IMR-90 (cell line): ENCODE measurements around the gene ABO. TPM values are rescaled to one million over a fixed set of nuclear protein-coding genes. Genes with fewer than 3 reads are reported as not detected.

Experiments used
- ATAC-seq: fragments of 200-7000 bp; cut with Tn5 transposase; 2 replicates; pipeline ENCODE4 v1.9.1; 2020; ENCODE audit warnings: low read depth, mild to moderate bottlenecking, moderate library complexity
- BruUV-seq: library from RNA; stranded (reverse); fragments of 400-500 nt; replicated peaks from 2 replicates; lab custom pipeline; 2021; lab: Mats Ljungman, UMichigan
- CTCF ChIA-PET: fragments of 300-600 bp; formaldehyde crosslinking; extraction: SDS; loops from one replicate; lab custom pipeline; 2021; ENCODE audit warnings: antibody characterized with exemption; lab: Yijun Ruan, JAX
- POLR2A ChIA-PET: fragments of 300-600 bp; sonication (Branson Sonifier 250); formaldehyde crosslinking; loops from one replicate; lab custom pipeline; 2022; ENCODE audit warnings: antibody characterized with exemption; ENCODE audit not compliant: unreplicated experiment; lab: Charles Lee
- DNase-seq: peaks from one replicate; pipeline ENCODE4 v3.0.0; 2013
- H2AFZ ChIP-seq: replicated peaks from 2 replicates; pipeline ENCODE3; 2013; ENCODE audit warnings: low read length, mild to moderate bottlenecking; ENCODE audit not compliant: poor library complexity
- H2AK5ac ChIP-seq: 2 replicates; pipeline ENCODE4 v1.6.1; 2013; ENCODE audit warnings: low read depth, low read length, inconsistent platforms
- H2AK9ac ChIP-seq: replicated peaks from 2 replicates; pipeline ENCODE3; 2013; ENCODE audit warnings: mild to moderate bottlenecking, low read depth, low read length, moderate library complexity; ENCODE audit not compliant: poor library complexity
- H2BK120ac ChIP-seq: 2 replicates; pipeline ENCODE4 v1.6.1; 2013; ENCODE audit warnings: low read depth, low read length, inconsistent platforms
- H2BK15ac ChIP-seq: 3 replicates; pipeline ENCODE4 v1.6.1; 2013; ENCODE audit warnings: low read depth, low read length, inconsistent platforms
- H2BK20ac ChIP-seq: 2 replicates; pipeline ENCODE4 v1.6.1; 2013; ENCODE audit warnings: low read depth, mild to moderate bottlenecking, inconsistent platforms, low read length, moderate library complexity
- H2BK5ac ChIP-seq: 2 replicates; pipeline ENCODE4 v1.6.1; 2013; ENCODE audit warnings: mild to moderate bottlenecking, low read depth, low read length, inconsistent platforms; ENCODE audit not compliant: poor library complexity, severe bottlenecking
- H3K14ac ChIP-seq: replicated peaks from 2 replicates; pipeline ENCODE4 v1.6.1; 2013; ENCODE audit warnings: low read depth, low read length, inconsistent platforms
- H3K18ac ChIP-seq: 2 replicates; pipeline ENCODE4 v1.6.1; 2013; ENCODE audit warnings: low read depth, low read length, control low read depth
- H3K23ac ChIP-seq: 2 replicates; pipeline ENCODE4 v1.6.1; 2013; ENCODE audit warnings: low read depth, low read length, inconsistent platforms
- H3K27ac ChIP-seq: 2 replicates; pipeline ENCODE4 v1.5.1; 2013; ENCODE audit warnings: mild to moderate bottlenecking, control low read depth, low read length; ENCODE audit not compliant: insufficient read depth
- H3K27me3 ChIP-seq: 2 replicates; pipeline ENCODE4 v1.6.1; 2013; ENCODE audit warnings: low read length; ENCODE audit not compliant: control insufficient read depth, insufficient read depth
- H3K36me3 ChIP-seq: 2 replicates; pipeline ENCODE4 v1.6.1; 2013; ENCODE audit warnings: low read length, mixed read lengths; ENCODE audit not compliant: control insufficient read depth, insufficient read depth
- H3K4ac ChIP-seq: 2 replicates; pipeline ENCODE4 v1.6.1; 2013; ENCODE audit warnings: low read depth, low read length, inconsistent platforms
- H3K4me1 ChIP-seq: 2 replicates; pipeline ENCODE4 v1.6.1; 2013; ENCODE audit warnings: low read length, mixed read lengths; ENCODE audit not compliant: control insufficient read depth, insufficient read depth
- H3K4me2 ChIP-seq: 2 replicates; pipeline ENCODE4 v1.6.1; 2013; ENCODE audit warnings: low read depth, mild to moderate bottlenecking, control low read depth, low read length, moderate library complexity
- H3K4me3 ChIP-seq: 2 replicates; pipeline ENCODE4 v1.5.1; 2013; ENCODE audit warnings: low read depth, mild to moderate bottlenecking, control low read depth, low read length, moderate library complexity; ENCODE audit not compliant: insufficient read depth
- H3K56ac ChIP-seq: 2 replicates; pipeline ENCODE4 v1.6.1; 2013; ENCODE audit warnings: low read length, inconsistent platforms; ENCODE audit not compliant: insufficient read depth; ENCODE audit errors: extremely low read depth
- H3K79me1 ChIP-seq, 2 experiments: 2 replicates each; pipeline ENCODE4 v1.6.1; 2013; ENCODE audit warnings: low read length in 2 of 2, inconsistent platforms in 1 of 2, low read depth in 1 of 2
- H3K9ac ChIP-seq: 2 replicates; pipeline ENCODE4 v1.6.1; 2013; ENCODE audit warnings: low read depth, low read length, control low read depth
- H3K9me1 ChIP-seq: 2 replicates; pipeline ENCODE4 v1.6.1; 2013; ENCODE audit warnings: low read length, inconsistent platforms; ENCODE audit not compliant: insufficient read depth
- H3K9me3 ChIP-seq: 2 replicates; pipeline ENCODE4 v1.6.1; 2013; ENCODE audit warnings: low read length; ENCODE audit not compliant: control insufficient read depth, insufficient read depth
- H4K20me1 ChIP-seq: 2 replicates; pipeline ENCODE4 v1.6.1; 2013; ENCODE audit warnings: low read length, inconsistent platforms; ENCODE audit not compliant: insufficient read depth
- H4K5ac ChIP-seq: 2 replicates; pipeline ENCODE4 v1.6.1; 2013; ENCODE audit warnings: mild to moderate bottlenecking, low read depth, low read length, control low read depth
- H4K8ac ChIP-seq, 2 experiments: 2 replicates each; pipeline ENCODE4 v1.6.1; 2013; ENCODE audit warnings: low read depth in 2 of 2, low read length in 2 of 2, control low read depth in 1 of 2, inconsistent platforms in 1 of 2
- H4K91ac ChIP-seq: 2 replicates; pipeline ENCODE4 v1.6.1; 2013; ENCODE audit warnings: low read depth, low read length, inconsistent platforms; ENCODE audit not compliant: insufficient read depth
- BHLHE40 ChIP-seq: fragments of 150-350 bp; IDR thresholded peaks from 2 replicates; pipeline ENCODE4 v1.6.1; 2016; ENCODE audit warnings: mild to moderate bottlenecking, low read depth, low read length
- CEBPB ChIP-seq: IDR thresholded peaks from 2 replicates; pipeline ENCODE4 v1.6.1; 2012; ENCODE audit warnings: low read depth, low read length, improper control_type of control experiment
- CHD1 ChIP-seq: IDR thresholded peaks from 2 replicates; pipeline ENCODE4 v1.6.1; 2012; ENCODE audit warnings: low read depth, low read length, improper control_type of control experiment
- CTCF ChIP-seq: conservative IDR thresholded peaks from 2 replicates; pipeline ENCODE4 v1.5.1; 2012; ENCODE audit warnings: mild to moderate bottlenecking, low read depth, low read length, improper control_type of control experiment
- FOS ChIP-seq: fragments of 150-350 bp; IDR thresholded peaks from 2 replicates; pipeline ENCODE4 v1.6.1; 2016; ENCODE audit warnings: low read depth, low read length
- MAFK ChIP-seq: IDR thresholded peaks from 2 replicates; pipeline ENCODE4 v1.6.1; 2012; ENCODE audit warnings: low read depth, low read length, improper control_type of control experiment
- MAZ ChIP-seq: IDR thresholded peaks from 2 replicates; pipeline ENCODE4 v1.6.1; 2012; ENCODE audit warnings: low read depth, mild to moderate bottlenecking, low read length, improper control_type of control experiment, moderate library complexity, borderline replicate concordance
- MXI1 ChIP-seq: IDR thresholded peaks from 2 replicates; pipeline ENCODE4 v1.6.1; 2012; ENCODE audit warnings: low read depth, mild to moderate bottlenecking, low read length, moderate library complexity, borderline replicate concordance
- NFE2L2 ChIP-seq: fragments of 150-350 bp; IDR thresholded peaks from 2 replicates; pipeline ENCODE4 v1.6.1; 2016; ENCODE audit warnings: low read depth, mild to moderate bottlenecking, low read length
- POLR2A ChIP-seq: IDR thresholded peaks from 2 replicates; pipeline ENCODE4 v1.6.1; 2012; ENCODE audit warnings: mild to moderate bottlenecking, low read depth, low read length
- RAD21 ChIP-seq: IDR thresholded peaks from 2 replicates; pipeline ENCODE4 v1.6.1; 2012; ENCODE audit warnings: low read length, improper control_type of control experiment
- RCOR1 ChIP-seq: IDR thresholded peaks from 2 replicates; pipeline ENCODE4 v1.6.1; 2012; ENCODE audit warnings: mild to moderate bottlenecking, low read length, improper control_type of control experiment; ENCODE audit not compliant: insufficient replicate concordance
- RFX5 ChIP-seq: IDR thresholded peaks from 2 replicates; pipeline ENCODE4 v1.8.0; 2012; ENCODE audit warnings: low read depth, mild to moderate bottlenecking, low read length, moderate library complexity
- SMC3 ChIP-seq: fragments of 150-350 bp; IDR thresholded peaks from 2 replicates; pipeline ENCODE4 v1.6.1; 2016; ENCODE audit warnings: low read depth, mild to moderate bottlenecking, antibody characterized with exemption, low read length, moderate library complexity
- USF2 ChIP-seq: fragments of 150-350 bp; IDR thresholded peaks from 2 replicates; pipeline ENCODE4 v1.6.1; 2017; ENCODE audit warnings: mild to moderate bottlenecking, antibody characterized with exemption, low read length, low read depth
- WGBS, 2 experiments: methylation state at CpG; one replicate each; pipeline versions ENCODE4 v1.1.5 to v1.1.7; 2013; ENCODE audit warnings: missing lambda C conversion rate in 2 of 2; ENCODE audit not compliant: insufficient read length in 1 of 2; ENCODE audit errors: extremely low coverage in 2 of 2; 5-methylcytosine and 5-hydroxymethylcytosine counted together
- dilution Hi-C: fragments of 300-500 bp; cut with HindIII; formaldehyde crosslinking; loops from one replicate; pipeline ENCODE4 v1.14.3; 2018; ENCODE audit warnings: low sequenced_read_pairs; ENCODE audit not compliant: unreplicated experiment
- in situ Hi-C: fragments of 300-500 bp; cut with MboI; formaldehyde crosslinking; loops from 3 replicates; pipeline ENCODE4 v1.14.3; 2019; ENCODE audit warnings: low sequenced_read_pairs, inconsistent platforms, mixed read lengths
- intact Hi-C: fragments of 100-400 bp; cut with micrococcal nuclease; formaldehyde crosslinking; loops from 2 replicates; pipeline ENCODE4 v1.10.0; 2022
- polyA plus RNA-seq, 3 experiments: library from polyadenylated mRNA; depleted of rRNA; stranded (reverse); fragments of >200 nt; gene quantifications; 2 replicates each; pipeline ENCODE4 v1.2.3, GENCODE V29; 2012; ENCODE audit warnings: low replicate concordance in 1 of 3
- total RNA-seq: library from RNA; depleted of rRNA; stranded (reverse); fragments of >200 nt; gene quantifications from 2 replicates; pipeline ENCODE4 v1.2.3, GENCODE V29; 2012

Gene ABO
- total and polyA plus RNA-seq, 2 of the 4 experiments (the other 2 are of a cell fraction) = not detected

GRCh38 chr9:133234577-133235322 is 40.3 kb downstream of the ABO start:
- ATAC-seq = no peak
- Histone ChIP-seq H3K4ac (no peak overlapping the region), H3K4me1 (no peaks in the 10 kb centered on the region), H3K56ac (no peak overlapping the region), H2AK9ac (no peak overlapping the region), H2AFZ (no peak overlapping the region), H2AK5ac (no peak overlapping the region), H3K18ac (no peak overlapping the region), H3K4me3 (no peak overlapping the region), H2BK20ac (no peak overlapping the region), H3K4me2 (no peak overlapping the region), H3K23ac (no peak overlapping the region), H3K36me3 (no peaks in the 10 kb centered on the region), H2BK120ac (no peak overlapping the region), H3K9me1 (no peaks in the 10 kb centered on the region), H4K91ac (no peak overlapping the region), H3K14ac (no peak overlapping the region), H3K27me3 (peaks cover 11% of the 10 kb centered on the region), H4K20me1 (no peaks in the 10 kb centered on the region), H2BK15ac (no peak overlapping the region), H3K9me3 (no peaks in the 10 kb centered on the region), H4K5ac (no peak overlapping the region), H2BK5ac (no peak overlapping the region), H3K27ac (no peak overlapping the region), H3K9ac (no peak overlapping the region), H3K79me1 (no peaks in the 10 kb centered on the region), H4K8ac (no peak overlapping the region)
- no peak for TF ChIP-seq NFE2L2
- TF ChIP-seq FOS = no peak
- no peak for TF ChIP-seq CEBPB
- TF ChIP-seq BHLHE40 = no peak
- TF ChIP-seq CTCF = no peak
- TF ChIP-seq RCOR1 = no peak
- TF ChIP-seq USF2 = no peak
- TF ChIP-seq CHD1 = no peak
- no peak for TF ChIP-seq RFX5
- no peak for TF ChIP-seq MAZ
- TF ChIP-seq POLR2A = no peak
- no peak for TF ChIP-seq SMC3
- TF ChIP-seq RAD21 = no peak
- no peak for TF ChIP-seq MAFK
- no peak for TF ChIP-seq MXI1
- CTCF ChIA-PET = no interaction called here
- intact Hi-C loops = no loop called here
- in situ Hi-C loops = no loop called here
- no TSS peak for BruUV-seq
- POLR2A ChIA-PET = no interaction called here
- dilution Hi-C loops = no loop called here
- WGBS, 2 experiments = 63% methylated on average over 13 of the region's 31 CpGs; no CpG with 5 or more reads in 1 of the 2 experiments
- DNase-seq = no peak
